Left cardiac atrium (tissue), 4 donors: ENCODE results near the gene TMEM17. TPM values are rescaled to one million over a fixed set of nuclear protein-coding genes. Genes with fewer than 3 reads are reported as not detected.
A peak's percentile ranks its signal among the peaks of the same experiment; 100 is the strongest.
"Not testable (repeated sequence)": the region's sequence is repeated elsewhere in the genome, so short reads cannot be mapped to it uniquely, and the experiment has no call there.

ENCODE experiments used
- ATAC-seq, 2 donors: fragments of 200-7000 bp; cut with Tn5 transposase; one replicate each; pipeline ENCODE4 v1.9.1; 2020; ENCODE audit warnings: mild to moderate bottlenecking in 2 of 2, moderate library complexity in 2 of 2
- DNase-seq: peaks from one replicate; pipeline ENCODE4 v3.0.0-alpha.2; 2020
- intact Hi-C, 2 donors: fragments of 100-400 bp; cut with DNase I; formaldehyde crosslinking; loops; one replicate each; pipeline versions ENCODE4 v1.14.1 to v1.15.1; 2022 to 2023
- long read RNA-seq: library from polyadenylated mRNA; unstranded; transcript quantifications from one replicate; pipeline ENCODE4 v2.0.0, GENCODE V29; 2021
- total RNA-seq, 2 donors: library from RNA; stranded (reverse); fragmentation: NEBNext Ultra II Directional; extraction: Animal tissue kit (Norgen Biotek cat#: 25700); gene quantifications; one replicate each; pipeline ENCODE4 v1.2.1, GENCODE V29; 2021
- donor health status: DM: no; HTN: yes; CAD: no.
- donor health status: DM: no; HTN: yes; CAD: no; lungs with severe emphysema.
- donor health status: DM: yes; HTN: yes; CAD: no.
- donor health status: Dilated cardiomyopathy.

The TMEM17 gene, protein sequence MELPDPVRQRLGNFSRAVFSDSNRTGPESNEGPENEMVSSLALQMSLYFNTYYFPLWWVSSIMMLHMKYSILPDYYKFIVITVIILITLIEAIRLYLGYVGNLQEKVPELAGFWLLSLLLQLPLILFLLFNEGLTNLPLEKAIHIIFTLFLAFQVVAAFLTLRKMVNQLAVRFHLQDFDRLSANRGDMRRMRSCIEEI
- 1 to 10 TPM; 1.3 TPM for total RNA-seq
- long read RNA-seq, transcript TMEM17-201 (4 exons, 1,797 nt) = major isoform, 6 of 7 reads
- long read RNA-seq, partial matches to known transcripts = 0 of 7 reads
- long read RNA-seq, other reads (novel, unspliced or antisense) = 1 of 7 reads

DNA sequence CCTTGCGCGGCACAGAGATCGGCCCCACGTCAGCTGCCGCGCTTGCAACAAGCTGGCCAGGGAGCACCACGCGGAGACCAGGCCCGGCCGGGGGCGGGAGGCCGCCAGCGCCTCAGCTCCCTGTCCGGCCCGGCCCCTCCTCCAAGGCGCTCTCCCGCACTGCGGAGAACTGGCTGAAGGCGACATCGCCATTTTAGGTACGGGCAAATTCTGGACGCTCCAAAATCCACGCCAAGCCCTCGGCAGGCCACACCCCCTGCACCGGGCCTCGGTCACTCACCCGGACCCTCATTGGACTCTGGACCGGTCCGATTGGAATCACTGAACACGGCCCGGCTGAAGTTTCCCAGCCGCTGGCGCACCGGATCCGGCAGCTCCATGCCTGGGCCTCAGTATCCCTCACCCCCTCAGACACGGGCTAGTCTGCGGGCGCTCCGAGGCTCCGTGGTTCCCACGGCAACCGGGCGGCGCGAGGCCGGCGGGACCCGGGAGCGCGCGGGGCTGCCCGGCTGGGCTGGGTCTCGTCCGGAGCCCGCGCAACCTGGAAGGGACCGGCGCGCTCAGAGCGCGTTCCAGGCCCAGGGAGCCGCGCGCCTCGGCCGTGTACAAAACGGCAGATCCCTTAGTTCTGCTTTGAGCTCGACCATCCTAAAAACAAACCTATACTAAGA is at the start of gene TMEM17:
Gene TMEM17 (minus strand): TSS at position 446 of the 671 bp plus-strand sequence. CDS start 66 bp downstream, at position 380.
- ATAC-seq = peak; percentile 96 to 99
- intact Hi-C loops = loop anchor here in 1 of 2 donors (10.0 kb wide), 1 partner anchor 199 kb away; the partner anchor contains the start of gene EHBP1
- peak; percentile 95 for DNase-seq

DNA sequence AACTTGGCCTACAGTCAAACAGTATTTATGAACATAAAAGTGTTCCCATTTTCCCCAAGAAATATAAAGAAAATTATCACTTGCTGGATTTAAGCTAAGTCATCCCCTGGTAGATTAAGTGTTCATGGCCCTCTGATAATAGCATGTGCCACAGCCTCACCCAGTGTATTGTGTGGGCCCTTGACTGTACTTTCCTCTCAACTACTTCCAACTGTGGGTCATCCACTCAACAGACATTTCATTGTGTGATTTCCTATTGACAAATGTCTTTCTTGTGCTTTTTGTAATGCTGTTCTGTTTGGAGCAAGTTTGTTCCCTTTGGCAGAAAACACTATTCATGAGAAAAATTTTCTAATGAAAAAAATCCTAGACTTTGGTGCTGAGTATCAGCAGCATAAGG is 48.4 kb upstream of the TMEM17 start:
- intact Hi-C loops = no loop called here
- no peak for DNase-seq
- no peak for ATAC-seq

DNA sequence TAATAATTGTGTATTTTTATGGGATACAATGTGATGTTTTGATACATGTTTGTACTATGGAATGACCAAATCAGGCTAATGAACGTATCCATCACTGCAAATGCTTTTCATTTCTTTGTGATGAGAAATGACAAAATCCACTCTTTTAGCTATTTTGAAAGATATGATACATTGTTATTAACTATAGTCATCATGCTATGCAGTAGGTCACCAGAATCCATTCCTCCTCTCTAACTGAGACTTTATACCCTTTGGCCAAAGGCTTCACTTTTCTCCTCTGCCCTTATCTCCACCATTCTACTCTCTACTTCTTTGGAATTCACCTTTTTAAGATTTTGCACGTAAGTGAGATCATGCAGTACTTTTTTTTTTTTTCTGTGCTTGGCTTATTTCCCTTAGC is 44.5 kb upstream of the TMEM17 start:
- intact Hi-C loops = no loop called here
- no peak for ATAC-seq

DNA sequence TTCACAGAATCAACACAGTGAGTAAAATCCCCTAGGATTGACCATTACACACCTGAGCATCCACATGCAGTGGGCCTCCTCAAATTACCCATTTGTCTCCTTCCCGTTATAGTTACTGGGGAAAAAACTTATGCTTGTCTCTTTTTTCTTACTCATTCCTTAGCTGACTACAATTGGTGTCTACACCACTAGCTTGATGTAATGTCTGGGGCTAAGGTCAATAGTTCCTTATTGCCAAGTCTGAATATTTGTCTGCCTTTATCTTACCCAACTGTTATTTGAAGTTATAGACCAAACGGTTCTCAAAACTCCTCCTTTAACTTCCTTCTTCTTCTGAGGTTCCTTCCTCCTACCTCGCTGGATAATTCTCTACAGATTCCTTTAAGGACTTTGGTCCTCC is 41.9 kb upstream of the TMEM17 start:
- ATAC-seq (no peak), DNase-seq (no peak)
- intact Hi-C loops = no loop called here

More for the DNA sequence above, 44.5 kb upstream of the TMEM17 start:
- DNase-seq = no peak

DNA sequence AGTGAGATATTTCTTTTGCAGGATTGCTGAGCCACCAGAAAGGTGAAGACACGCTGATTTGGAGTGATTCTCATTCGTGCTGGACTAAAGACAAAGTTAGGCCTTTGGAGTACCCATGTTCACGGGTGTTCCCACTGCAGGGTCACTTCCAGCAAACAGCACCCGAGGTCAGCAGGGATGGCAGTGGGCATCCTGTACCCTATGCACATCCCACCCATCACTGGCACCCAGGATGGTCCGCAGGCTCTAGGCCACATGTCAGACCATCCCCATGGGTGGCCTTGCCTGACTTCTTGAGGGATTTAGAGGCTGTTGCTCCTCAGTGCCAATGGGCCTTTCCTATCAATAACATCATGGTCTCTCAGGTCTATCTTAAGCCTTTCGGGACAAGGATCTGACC is 39.3 kb upstream of the TMEM17 start:
- ATAC-seq (no peak), DNase-seq (no peak)
- intact Hi-C loops = no loop called here

DNA sequence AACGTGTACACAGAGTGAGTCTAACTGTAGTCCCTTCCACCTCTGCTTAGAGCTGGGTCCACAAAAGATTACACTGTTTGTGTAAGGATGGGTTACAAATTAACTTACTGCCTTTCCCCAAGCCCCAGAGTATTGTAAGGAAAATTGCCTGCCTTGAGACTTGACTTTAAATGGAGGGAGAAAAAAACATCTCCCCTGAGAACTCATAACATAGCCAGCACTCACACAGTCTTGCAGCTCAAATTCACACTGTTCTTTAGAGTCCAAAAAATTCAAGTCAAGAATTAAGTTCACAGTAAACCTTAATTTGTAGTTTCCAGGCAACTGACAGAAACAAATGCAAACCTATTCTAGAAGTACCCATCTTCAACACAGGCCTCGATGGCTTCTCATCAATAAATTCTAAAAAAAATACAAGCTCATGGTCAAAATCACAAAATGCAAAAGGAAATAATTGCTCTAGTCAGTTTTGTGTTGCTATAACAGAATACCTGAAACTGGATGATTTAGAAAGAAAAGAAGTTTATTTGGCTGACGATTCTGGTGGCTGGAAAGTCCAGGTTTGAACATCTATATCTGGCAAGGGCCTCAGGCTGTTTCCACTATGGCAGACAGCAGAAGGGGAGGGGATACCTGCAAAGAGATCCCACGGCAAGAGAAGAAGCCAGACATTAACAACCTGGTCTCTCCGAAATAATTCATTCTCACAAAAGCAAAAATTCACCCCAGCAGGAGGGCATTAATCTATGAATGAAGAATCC is 34.6 kb upstream of the TMEM17 start:
- intact Hi-C loops = no loop called here
- ATAC-seq = no peak
- DNase-seq = no peak

DNA sequence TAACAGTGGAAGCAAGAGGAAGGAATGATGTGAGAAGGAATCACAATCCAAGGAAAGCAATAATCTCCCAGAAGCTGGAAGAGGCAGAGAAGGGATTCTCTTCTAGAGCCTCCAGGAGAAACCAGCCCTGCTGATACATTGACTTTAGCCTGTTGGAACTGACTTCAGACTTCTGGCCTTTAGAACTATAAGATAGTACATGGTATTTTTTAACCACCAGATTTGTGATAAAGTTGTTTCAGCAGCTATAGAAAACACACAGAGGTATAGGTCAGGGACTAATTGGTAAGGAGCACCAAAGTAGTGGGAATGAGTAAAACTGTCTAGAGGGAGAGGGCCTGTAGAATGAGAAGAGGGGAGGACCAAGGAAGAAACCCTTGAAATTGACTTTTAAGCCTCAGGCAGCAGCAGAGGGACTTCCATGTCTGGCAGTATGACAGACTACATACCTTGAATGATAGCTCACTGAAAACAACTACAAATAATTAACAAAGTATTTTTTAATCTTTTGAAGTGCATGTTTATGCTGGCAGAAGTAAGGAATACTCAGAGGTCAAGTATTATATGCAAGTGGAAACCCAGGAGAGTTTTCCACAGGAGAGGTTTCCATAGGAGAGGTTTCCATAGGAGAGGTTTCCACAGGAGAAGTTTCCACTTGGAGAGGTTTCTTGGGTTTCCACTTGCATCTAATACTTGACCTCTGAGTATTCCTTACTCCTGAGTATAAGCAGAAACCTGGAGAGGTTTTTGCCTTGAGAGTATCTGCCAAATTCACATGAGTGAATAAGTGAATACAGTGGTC is 33.8 kb upstream of the TMEM17 start:
- no peak for ATAC-seq
- intact Hi-C loops = no loop called here
- no peak for DNase-seq

DNA sequence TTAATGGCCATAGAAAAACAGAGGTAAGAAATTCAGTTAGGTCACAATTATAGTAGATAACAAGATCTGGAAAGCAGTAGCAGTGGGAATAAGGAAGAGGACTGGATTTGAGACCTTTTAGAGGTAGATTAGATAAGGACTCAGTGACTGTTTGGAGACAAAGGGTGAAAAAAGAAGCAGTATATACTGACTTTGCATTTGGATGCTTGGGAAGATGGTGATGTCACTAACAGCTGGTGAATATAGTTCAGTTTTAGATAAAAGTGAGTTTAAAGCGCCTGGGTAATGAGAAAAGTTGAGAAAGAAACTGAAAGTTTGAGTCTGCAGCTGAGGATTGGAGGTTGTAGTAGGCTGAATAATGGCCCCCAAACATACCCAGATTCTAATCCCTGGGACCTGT is 32.8 kb upstream of the TMEM17 start:
- intact Hi-C loops = no loop called here
- no peak for ATAC-seq
- no peak for DNase-seq

DNA sequence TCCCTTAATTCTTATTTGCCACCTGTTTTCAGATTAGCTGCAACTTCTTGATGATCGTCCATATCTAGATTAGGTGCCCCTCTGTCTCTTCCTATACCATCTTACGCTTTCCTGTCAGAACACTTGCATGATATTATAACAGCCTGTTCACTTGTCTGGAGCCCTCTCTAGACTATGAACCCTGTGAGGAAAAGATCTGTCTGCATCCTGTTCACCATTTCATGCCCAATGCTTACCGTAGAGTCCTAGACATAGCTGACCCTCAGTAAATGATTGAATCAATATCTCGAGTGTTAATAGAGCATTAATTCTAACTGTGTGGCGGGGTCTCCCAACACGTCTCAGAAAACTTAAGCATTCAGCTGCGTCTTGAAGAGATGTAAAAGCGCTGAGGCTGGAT is 31.8 kb upstream of the TMEM17 start:
- DNase-seq (no peak), ATAC-seq (no peak)
- intact Hi-C loops = no loop called here

DNA sequence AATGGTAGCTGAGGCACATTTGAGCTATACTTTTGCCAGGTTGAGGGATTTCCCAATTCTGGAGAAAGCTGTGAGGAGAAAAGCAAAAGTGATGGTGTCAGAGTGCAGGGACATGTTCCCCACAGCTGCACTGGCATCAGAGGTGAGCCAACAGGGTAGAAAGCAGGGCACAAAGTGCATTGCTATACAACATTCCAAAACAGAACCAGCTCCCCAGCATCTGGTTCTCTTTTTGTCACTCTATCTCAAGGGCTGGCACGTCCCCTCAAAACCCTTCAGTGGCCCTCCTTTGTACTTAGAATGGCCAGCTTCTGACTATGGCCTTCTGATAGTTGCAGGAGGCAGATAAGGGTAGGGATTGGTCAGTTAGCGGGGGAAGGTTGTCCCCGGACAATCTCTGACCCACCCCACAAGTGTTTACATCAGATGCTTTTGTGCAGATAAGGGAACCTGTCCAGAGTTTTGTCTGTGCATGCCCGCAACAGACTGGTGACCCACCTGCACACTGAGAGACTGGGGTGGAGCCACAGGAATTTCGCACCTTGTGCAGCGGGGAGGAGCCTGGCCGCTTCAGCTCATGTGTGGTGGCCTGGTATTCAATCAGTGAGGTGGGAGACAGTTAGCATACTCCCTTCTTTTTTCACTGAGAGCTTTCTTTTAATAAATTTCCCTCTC is 31.0 kb upstream of the TMEM17 start:
- intact Hi-C loops = no loop called here
- ATAC-seq = no peak
- no peak for DNase-seq

DNA sequence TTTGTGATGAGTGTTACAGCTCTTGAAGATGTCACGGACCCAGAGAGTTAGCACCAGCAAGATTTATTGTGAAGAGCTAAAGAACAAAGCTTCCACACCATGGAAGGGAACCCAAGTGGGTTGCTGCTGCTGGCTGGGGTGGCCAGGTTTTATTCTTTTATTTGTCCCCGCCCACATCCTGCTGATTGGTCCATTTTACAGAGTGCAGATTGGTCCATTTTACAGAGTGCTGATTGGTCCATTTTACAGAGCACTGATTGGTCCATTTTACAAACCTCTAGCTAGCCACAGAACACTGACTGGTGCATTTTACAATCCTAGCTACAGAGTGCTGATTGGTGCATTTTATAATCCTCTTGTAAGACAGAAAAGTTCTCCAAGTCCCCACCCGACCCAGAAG is 29.5 kb upstream of the TMEM17 start:
- DNase-seq, intact Hi-C loops, ATAC-seq: not testable (repeated sequence)

DNA sequence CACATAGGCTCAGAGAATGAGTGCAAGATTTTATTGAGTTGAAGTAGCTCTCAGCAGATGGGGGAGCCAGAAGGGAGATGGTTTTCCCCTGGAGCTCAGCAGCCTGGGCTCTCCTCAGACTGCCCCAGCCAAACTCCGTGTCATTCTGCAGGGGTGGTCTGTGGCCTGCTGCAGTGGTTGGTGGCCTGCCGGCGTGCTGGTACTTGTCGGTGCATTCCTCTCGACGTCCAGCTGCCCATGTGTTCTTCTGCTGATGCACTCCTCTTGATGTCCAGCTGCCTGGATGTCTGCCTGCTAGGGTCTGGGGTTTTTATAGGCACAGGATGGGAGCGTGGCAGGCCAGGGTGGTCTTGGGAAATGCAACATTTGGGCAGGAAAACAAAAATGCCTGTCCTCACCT is 25.6 kb upstream of the TMEM17 start:
- no peak for DNase-seq
- ATAC-seq = no peak
- intact Hi-C loops = no loop called here

DNA sequence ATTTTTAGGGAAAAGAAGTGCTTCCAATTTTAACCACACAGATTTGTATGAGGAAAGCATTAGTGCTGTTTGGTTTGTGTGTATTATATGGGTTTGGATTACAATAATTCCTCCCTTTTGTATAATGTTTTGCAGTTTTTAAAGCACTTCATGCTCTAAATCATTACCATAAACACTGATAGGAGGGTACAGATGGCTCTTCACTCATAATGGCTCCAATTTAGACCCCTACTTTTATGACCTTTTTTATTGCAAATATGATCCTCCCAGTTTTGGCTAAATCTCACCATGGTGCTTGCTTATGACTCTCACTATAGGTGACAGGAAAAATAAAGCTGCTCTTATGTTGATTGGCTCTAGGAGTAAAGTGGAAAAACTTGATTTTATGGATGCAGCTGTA is 23.8 kb upstream of the TMEM17 start:
- no peak for ATAC-seq
- intact Hi-C loops = no loop called here
- DNase-seq = no peak

DNA sequence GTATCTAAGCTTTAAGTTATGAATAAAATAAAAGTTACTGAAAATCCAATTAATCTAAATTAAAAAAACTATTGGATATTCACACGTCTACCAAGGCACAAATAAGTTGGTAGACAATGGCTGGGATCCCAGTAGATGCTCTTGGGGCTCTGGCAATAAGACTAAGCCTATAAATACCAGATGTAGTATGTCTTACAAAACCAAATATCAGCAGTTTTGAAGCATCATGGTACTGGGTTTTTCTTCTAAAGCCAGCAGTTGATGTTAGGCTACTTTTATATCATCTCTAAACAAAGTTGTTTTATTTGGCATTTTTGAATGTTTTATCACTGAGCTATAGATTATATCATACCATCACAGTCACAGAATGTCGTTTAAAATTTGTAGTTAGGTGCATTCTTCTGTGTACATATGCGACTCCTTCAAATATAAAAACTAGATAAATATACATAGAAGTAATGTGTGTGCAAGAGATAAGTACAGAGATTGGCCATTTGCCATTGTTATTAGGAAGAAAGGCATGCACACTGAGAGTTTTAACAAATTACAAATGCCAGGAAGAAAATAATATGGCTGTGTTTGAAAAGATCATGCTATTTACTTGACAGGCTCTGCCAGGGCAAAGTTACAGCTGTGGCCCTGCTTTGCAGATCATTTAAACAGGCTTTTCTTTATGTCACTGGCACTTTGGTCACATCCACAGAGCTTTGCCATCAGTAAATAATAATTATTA is 21.6 kb upstream of the TMEM17 start:
- intact Hi-C loops = no loop called here
- DNase-seq (no peak), ATAC-seq (no peak)

DNA sequence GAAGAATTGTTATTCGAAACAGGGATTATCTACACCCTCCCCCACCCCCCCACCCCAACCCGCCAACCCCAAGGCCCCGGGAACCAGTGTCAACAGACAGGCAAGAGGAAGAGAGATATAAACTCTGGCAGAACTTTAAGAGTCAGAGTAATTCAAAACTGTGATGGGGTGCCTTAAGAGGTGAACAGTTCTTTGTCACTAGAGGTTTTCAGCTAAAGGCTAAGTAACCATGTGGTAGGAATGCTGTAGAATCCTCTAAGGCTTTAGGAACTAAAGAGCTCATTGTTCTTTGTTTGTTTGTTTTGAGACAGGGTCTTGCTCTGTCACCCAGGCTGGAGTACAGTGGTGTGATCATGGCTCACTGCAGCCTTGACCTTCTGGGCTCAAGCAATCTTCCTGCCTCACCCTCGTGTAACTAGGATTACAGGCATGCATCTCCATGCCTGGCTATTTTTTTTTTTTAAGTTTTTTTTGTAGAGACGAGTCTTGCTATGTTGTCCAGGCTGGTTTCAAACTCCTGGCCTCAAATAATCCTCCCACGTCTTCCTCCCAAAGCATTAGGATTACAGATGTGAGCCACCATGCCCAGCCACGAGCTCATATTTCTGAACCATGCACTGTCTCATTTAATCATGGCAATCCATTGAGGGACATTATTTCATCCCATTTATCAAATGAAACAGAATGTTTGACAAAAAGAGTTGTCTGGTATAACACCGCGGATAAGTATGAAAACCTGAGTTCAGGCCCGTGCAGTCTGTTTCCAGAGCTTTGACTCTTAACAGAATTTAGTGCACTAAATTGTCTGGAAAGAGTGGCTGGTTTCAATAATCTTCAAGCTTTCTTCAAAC is 20.8 kb upstream of the TMEM17 start:
- DNase-seq (no peak), ATAC-seq (no peak)
- intact Hi-C loops = no loop called here

DNA sequence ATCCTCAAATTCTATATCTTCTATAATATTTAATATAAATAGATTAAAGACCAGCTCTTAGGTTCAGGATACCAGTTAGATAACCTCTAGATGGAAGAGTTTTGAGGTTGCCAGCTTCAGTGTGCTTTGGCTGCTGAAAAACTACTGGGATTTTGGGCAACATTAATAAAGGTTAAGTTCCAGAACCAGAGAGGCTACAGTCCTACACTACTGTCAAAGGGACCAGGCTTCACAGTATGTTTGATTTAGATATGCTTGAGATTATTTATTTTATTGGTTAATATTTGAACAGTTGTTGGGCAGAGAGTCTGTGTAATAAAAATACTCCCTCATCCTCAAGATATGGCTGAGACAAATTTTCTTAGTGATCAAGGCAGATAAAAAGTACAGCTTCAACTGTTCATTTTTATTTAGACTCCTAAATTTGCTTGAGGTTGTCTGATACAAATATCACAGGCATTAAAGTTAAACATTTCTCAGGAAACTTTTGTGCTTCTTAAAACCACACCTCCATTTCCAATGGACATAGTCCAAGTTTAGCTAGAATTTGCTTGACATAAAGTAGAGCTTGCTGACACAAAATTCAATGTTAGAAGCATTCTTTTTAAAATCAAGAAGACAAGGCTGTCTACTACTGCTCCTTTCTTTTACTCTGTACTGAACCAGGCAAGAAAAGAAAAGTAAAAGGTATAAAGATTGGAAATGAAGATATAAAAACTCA is 19.7 kb upstream of the TMEM17 start:
- intact Hi-C loops = no loop called here

More for the DNA sequence above, 19.7 kb upstream of the TMEM17 start:
- DNase-seq (no peak), ATAC-seq (no peak)
